HG03025 (cell line): ENCODE data around the gene LRR1.
"Not testable (repeated sequence)": the region's sequence is repeated elsewhere in the genome, so short reads cannot be mapped to it uniquely, and the experiment has no call there.

Source experiments
- ATAC-seq: cut with Tn5 transposase; IDR thresholded peaks from one replicate; pipeline ENCODE4 v1.9.1; 2021; ENCODE audit warnings: mild to moderate bottlenecking, moderate library complexity; ENCODE audit not compliant: unreplicated experiment, low FRiP score

Gene LRR1

DNA sequence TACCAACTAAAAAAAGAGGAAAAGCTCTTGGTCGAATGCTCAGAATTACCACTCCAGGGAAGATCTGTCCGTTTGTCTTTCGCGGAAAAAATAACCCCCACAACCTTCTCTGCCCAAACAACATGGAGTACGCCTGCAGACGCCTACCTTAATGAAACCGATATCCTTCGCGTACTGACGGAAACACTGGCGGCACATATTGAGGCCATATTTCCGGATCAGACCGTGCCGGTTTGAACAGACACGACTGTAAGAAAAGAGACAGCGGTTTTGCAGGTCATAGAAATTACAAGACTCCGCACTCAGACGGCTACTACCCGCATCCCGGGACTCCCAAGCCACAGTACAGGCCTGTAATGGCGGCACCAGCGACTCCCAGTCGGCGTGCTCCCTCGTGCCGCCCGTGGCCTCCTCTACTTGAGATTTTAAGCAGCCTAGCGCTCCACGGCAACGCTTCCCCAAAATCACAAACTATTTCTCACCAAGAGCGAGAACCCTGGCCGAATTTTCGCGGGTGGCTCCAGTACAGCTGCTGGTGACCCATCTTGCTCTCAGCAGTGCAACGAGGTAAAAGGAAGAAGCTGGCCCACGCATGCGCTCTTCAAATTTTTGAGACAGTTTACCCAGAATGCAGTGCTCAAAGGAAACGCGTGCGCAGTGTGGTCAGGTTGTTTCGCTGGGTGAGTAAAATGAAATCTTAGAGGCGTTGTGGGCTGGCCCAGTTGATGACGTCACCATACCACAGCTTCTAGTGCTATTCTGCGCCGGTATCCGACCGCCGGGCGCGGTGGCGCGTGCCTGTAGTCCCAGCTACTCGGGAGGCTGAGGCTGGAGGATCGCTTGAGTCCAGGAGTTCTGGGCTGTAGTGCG lies 12.7 kb upstream of the LRR1 start, which contains the start of gene RPS29:
Gene RPS29, minus strand, starts transcription at position 578 of the 870 bp plus-strand sequence. Its CDS starts 34 bp downstream, at position 544.
- ATAC-seq, result peak; percentile 88

DNA sequence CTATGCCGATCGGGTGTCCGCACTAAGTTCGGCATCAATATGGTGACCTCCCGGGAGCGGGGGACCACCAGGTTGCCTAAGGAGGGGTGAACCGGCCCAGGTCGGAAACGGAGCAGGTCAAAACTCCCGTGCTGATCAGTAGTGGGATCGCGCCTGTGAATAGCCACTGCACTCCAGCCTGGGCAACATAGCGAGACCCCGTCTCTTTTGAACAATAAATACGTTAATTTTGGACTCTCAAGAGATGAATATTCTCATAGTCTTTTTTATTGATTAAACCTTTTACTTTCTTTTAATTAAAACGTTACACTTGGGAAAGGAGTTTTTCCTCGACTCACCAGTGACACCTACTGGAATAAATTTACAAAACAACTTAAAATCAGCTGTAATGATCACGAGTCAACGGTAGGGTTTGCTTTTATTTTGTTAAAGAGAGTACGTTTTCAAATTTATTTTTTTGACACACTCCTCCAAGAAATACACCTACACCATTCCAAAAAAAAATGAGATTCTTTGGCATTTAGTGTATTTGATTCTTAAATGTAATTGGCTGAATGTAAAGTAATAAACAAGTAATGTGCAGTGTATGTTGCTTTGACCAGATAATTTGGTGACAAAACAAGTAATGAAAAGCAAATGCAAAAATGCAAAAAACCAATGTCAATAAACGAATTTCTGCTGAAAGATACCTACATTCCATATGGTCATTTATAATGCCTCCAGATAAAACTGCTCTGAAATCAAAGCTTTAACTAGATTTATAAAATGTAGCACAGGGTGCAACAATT lies 11.9 kb upstream of the LRR1 start:
- ATAC-seq, result peak; percentile 23

DNA sequence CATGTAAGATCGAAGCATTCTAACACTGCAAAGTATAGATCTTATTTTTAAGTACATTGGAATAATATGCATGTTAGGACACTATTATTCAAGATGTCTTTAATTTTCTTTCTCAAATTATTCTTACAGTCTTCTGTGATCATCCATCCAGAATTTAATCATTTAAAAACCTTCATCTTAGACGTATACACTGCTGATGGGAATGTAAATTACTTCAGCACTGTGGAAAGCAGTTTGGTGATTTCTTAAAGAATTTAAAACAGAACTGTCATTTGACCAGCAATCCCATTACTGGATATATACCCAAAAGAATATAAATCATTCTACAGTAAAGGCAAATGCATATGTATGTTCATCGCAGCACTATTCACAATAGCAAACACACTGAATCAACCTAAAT lies 9.4 kb upstream of the LRR1 start:
- no peak for ATAC-seq

DNA sequence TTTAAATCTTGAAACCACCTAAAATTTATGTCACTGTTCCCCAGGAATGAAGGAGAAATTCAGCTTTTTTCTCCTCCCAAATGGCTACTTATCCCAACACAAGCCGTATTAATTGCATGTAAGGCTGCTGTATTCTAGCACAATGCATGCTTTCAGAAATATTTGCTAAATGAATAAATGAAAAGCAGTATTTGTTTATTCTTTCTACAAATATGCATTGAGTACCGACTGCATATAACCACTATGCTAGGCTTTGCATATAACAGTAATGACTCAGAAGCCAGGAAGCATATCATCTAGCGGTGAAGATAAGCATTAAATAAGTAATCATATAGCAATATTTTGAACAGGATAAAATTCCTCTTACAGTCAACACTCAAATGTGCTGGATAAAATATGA lies 5.7 kb upstream of the LRR1 start:
- no peak for ATAC-seq

DNA sequence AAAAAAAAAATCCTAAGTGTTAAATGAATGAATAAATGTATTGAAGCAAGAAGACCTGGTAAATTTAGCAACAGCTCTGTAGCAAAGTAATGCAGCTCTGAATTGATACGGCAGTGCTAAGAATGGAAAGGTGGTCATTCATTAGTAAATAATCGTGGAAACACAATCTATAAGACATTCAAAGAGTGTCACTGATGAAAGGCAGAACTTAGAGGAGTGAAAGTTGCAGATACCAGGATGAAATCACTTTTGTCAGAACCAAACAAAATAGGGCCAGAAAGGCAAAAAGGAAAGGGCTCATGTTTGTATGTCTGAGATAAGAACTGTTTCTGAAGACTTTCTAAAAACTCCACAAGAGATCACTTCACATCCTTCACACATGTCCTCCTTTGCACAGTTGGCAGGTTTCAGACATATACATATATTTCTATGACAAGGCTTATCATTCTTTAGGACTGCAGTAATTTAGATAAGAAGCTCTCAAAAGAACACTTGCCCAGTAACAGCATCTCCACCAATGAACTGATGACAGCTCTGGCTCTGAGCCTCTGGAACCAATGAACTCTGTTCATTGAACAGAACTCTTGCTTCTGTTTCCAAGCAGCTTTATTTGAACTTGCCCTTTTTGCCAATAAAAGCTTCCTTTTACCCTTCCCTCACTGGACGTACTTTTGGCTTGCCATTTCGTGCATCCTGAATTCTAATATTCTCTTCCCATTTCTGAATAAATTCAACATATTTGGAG lies 4.2 kb upstream of the LRR1 start:
- no peak for ATAC-seq

GRCh38 chr14:49598189-49598484 lies 603 bp upstream of the LRR1 start:
- ATAC-seq, result no peak

DNA sequence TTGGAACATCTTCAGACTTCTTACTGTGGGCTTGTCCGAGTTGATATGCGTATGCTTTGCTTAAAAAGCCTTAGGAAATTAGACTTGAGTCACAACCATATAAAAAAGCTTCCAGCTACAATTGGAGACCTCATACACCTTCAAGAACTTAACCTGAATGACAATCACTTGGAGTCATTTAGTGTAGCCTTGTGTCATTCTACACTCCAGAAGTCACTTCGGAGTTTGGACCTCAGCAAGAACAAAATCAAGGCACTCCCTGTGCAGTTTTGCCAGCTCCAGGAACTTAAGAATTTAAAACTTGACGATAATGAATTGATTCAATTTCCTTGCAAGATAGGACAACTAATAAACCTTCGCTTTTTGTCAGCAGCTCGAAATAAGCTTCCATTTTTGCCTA lies 8.8 kb downstream of the LRR1 start:
- no peak for ATAC-seq

DNA sequence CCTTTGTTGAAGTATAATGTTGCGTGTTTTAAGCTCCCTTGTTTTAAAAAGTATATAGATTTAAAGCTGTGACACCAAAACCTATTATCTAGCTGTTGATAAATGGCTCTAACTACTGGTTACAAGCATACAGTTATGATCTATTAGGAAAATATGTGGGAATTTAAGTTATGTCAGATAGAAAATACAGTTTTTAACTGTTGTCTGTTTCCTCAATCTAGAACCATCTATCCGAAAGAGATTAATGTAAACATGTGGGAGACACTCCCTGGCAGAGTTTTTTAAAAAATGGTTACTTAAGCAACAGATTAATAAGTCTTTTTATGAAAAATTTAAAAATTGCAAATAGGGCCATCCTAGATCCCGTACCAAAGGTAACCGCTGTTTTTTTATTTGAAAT lies 13.5 kb downstream of the LRR1 start:
- ATAC-seq, result no peak

- ATAC-seq, result no peak
Measured at GRCh38 chr14:49612671-49613070, 13.9 kb downstream of the LRR1 start.

DNA sequence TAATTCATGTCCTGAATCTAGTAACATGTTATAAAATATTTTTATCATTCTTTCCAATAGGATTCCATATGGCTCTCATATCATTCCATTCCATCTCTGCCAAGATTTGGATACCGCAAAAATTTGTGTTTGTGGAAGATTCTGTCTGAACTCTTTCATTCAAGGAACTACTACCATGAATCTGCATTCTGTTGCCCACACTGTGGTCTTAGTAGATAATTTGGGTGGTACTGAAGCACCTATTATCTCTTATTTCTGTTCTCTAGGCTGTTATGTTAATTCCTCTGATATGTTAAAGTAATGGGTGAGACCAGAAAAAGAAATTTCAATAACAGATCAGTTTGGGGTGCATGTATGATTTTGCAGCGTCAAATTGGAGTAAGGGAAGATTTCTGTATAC lies 15.5 kb downstream of the LRR1 start:
- no peak for ATAC-seq

- ATAC-seq, result no peak
Measured at GRCh38 chr14:49615776-49616175, 17.0 kb downstream of the LRR1 start.

GRCh38 chr14:49617852-49618519 lies 19.2 kb downstream of the LRR1 start:
- no peak for ATAC-seq

GRCh38 chr14:49619273-49619672 lies 20.5 kb downstream of the LRR1 start:
- not testable (repeated sequence) for ATAC-seq

DNA sequence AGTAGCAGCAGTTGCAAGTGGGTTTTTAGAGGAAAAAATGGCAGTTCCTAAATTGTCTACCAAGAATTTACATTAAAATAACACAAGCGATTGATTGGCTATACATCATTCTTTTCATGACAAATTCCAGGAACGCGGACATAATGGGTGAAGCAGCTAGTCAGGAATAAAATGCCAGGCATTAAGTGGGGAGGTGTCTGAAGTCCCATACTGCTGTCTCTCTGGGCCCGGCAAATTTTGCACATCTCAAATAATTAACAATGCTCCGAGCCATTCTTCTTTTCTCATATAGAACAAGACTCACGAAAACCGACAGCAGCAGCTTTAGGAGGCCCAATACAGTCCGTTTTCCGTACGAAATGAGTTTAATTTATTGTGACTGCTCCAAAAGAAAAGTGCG lies 21.0 kb downstream of the LRR1 start:
- no peak for ATAC-seq

DNA sequence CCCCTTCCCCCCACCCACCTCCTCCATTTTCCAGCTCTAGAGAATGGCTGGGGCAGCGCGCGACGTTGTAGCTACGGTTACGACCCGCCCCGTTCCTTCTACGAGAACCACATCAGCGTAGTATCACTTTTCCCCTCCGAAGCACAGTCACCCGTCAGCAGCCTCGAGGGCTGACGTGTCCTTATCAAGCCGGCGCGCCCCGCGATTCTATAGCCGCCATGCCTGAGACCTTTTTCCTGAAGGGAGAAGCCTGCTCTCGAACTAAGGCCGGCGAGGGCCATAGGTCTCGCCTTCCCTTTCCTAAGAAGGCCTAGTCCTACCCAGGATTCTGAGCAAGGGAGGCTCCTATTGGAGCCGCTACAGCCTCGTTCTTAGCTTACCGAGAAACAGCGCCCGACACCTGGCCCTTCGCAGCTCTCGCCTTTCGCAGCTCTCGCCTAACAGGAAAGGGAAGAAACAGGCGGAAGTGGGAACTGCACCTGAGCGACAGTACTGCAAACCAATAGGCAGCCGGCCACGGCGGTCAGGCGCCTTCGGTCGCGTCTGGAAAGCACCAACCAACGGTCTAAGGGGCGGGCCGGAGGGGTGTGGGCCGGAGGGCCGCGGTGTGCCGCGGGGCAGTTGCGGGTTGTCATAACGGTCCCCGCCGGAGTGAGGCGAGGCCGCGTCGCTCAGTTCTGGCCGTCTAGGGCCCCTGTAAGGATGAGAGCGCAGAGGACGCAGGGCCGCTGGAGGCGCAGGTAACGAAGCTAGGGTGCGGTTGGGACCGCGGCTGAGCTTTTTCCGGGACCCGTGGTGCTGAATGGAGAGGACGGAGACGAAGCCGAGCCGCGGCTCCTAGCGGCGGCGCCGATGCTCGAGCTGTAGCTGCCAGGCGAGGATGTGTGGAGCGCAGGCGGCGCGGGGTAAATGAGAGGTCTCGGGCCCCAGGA lies 21.7 kb downstream of the LRR1 start, which contains the start of the genes MGAT2 and RPL36AL:
Gene MGAT2, plus strand, starts transcription at position 618 of the 932 bp plus-strand sequence. CDS start 470 bp downstream, outside the sequence.
Gene RPL36AL, minus strand, starts transcription at position 445 of the 932 bp plus-strand sequence. CDS start 1,522 bp downstream, outside the sequence.
- peak; percentile 92 for ATAC-seq

DNA sequence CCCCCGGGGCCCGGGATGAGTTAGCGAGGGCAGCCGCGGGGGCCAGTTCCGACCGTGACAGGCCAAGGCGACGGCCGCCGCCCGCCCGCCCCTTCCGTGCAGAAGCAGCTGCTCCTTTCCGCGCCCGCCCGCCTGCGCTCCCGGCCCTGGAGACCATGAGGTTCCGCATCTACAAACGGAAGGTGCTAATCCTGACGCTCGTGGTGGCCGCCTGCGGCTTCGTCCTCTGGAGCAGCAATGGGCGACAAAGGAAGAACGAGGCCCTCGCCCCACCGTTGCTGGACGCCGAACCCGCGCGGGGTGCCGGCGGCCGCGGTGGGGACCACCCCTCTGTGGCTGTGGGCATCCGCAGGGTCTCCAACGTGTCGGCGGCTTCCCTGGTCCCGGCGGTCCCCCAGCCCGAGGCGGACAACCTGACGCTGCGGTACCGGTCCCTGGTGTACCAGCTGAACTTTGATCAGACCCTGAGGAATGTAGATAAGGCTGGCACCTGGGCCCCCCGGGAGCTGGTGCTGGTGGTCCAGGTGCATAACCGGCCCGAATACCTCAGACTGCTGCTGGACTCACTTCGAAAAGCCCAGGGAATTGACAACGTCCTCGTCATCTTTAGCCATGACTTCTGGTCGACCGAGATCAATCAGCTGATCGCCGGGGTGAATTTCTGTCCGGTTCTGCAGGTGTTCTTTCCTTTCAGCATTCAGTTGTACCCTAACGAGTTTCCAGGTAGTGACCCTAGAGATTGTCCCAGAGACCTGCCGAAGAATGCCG lies 22.6 kb downstream of the LRR1 start:
- peak; percentile 24 for ATAC-seq

DNA sequence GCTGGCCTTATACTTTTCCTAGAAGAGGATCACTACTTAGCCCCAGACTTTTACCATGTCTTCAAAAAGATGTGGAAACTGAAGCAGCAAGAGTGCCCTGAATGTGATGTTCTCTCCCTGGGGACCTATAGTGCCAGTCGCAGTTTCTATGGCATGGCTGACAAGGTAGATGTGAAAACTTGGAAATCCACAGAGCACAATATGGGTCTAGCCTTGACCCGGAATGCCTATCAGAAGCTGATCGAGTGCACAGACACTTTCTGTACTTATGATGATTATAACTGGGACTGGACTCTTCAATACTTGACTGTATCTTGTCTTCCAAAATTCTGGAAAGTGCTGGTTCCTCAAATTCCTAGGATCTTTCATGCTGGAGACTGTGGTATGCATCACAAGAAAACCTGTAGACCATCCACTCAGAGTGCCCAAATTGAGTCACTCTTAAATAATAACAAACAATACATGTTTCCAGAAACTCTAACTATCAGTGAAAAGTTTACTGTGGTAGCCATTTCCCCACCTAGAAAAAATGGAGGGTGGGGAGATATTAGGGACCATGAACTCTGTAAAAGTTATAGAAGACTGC lies 23.4 kb downstream of the LRR1 start:
- no peak for ATAC-seq

DNA sequence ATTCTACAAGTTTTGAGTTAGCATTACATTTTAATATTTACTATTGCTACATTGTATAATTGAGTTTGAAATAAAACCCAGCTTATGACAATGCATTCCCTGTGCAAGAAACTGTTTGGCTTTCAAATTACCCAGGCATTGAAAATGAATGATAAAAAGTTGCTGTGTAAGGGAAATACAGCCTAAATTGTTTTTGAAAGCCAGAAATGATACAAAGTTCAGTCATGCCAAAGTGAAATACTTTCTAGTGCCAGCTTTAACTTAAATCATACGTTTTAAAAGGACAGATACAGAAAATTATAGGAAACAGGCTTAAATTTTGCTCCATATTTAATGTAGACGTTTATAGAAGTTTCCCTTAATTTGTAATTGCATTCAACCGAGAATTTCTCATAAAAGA lies 24.6 kb downstream of the LRR1 start:
- ATAC-seq, result no peak
